GM20431 (cell line): Measurements from ENCODE around the gene NAV1.
"Not testable (repeated sequence)": the region's sequence is repeated elsewhere in the genome, so short reads cannot be mapped to it uniquely, and the experiment has no call there.

Experiments
- in situ Hi-C: fragments of 300-500 bp; cut with MseI, MboI; formaldehyde crosslinking; loops from one replicate; pipeline ENCODE4 v1.15.0; 2020; ENCODE audit warnings: low sequenced_read_pairs; ENCODE audit not compliant: unreplicated experiment

The NAV1 gene

GRCh38 chr1:201542309-201543035 is 3.5 kb downstream of the NAV1 start:
- in situ Hi-C loops, result no loop called here

DNA sequence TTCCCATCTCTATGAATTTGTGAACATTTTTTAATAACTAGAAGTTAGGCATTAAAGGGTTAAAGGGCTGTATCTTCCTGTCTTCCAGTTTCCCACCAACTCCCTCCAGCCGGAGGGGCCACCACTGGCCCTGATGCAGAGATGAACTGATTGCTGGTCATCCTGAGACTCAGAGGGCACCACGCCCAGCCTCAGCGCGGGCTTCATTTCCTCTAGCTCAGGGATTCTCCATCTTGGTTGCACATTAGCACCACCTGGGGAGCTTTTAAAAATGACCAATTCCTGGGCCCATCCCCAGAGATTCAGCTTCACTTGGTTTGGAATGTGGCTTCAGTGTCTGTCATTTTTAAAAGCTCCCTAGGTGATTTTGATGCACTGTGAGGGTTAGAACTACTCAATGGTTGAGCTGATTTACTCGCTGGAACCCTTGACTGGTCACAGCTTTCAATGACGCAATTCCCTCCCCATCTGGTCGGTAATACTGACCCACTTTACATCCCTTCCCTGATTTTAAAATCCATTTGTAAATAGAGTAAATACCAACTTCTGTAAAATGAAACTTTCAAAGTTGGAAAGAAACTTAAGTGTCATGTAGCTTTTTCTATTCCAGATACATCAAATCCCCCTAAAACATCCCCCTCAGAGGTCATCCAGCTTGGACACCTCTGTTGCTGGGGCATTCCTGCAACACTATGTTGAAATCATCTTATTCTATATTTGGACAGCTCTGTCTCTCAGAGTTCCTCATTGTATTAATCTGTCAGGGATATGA is 5.1 kb downstream of the NAV1 start:
- in situ Hi-C loops, result no loop called here

- in situ Hi-C loops, result no loop called here
Measured at GRCh38 chr1:201544710-201545109, 5.8 kb downstream of the NAV1 start.

GRCh38 chr1:201545851-201546492 is 7.0 kb downstream of the NAV1 start:
- in situ Hi-C loops, result no loop called here

- in situ Hi-C loops, result not testable (repeated sequence)
Measured at GRCh38 chr1:201549522-201549921, 10.6 kb downstream of the NAV1 start.

DNA sequence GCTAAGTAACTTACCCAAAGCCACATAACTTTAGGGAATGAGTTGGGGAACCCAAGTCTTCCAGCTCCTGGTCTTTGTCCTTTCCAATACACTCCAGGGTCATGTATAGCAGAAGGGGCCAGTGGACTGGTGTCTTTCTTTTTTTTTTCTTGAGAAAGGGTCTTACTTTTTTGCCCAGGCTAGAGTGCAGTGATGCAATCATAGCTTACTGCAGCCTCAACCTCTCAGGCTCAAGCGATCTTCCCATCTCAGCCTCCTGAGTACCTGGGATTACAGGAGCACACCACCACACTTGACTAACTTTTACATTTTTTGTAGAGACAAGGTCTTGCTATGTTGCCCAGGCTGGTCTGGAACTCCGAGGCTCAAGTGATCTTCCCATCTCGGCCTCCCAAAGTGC is 12.2 kb downstream of the NAV1 start:
- in situ Hi-C loops, result loop anchor here (25.0 kb wide), 1 partner anchor 236 kb away; no protein-coding TSS in a partner anchor

GRCh38 chr1:201551877-201552731 is 13.2 kb downstream of the NAV1 start:
- in situ Hi-C loops, result loop anchor here (25.0 kb wide), 1 partner anchor 235 kb away; no protein-coding TSS in a partner anchor

DNA sequence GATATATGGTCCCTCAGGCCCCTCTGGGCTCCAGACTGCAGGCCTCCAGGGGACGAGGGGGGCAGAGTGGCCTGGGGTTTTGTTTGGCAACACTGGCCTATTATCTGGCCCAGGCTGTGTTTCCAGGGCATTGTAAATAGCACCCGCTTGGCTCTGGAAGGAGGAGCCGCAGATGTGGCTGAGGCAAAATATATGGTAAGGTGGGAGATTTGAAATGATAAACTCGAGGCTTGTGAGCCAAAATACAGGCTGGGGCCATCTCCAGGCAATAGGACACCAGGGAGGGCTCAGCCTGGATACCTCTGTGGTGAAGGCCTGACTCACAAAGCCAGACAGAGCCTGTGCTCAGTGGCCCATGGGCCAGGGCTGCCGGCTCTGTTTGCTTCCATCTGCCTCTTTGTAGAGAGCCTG is 14.0 kb downstream of the NAV1 start:
- in situ Hi-C loops, result loop anchor here (25.0 kb wide), 1 partner anchor 234 kb away; no protein-coding TSS in a partner anchor

DNA sequence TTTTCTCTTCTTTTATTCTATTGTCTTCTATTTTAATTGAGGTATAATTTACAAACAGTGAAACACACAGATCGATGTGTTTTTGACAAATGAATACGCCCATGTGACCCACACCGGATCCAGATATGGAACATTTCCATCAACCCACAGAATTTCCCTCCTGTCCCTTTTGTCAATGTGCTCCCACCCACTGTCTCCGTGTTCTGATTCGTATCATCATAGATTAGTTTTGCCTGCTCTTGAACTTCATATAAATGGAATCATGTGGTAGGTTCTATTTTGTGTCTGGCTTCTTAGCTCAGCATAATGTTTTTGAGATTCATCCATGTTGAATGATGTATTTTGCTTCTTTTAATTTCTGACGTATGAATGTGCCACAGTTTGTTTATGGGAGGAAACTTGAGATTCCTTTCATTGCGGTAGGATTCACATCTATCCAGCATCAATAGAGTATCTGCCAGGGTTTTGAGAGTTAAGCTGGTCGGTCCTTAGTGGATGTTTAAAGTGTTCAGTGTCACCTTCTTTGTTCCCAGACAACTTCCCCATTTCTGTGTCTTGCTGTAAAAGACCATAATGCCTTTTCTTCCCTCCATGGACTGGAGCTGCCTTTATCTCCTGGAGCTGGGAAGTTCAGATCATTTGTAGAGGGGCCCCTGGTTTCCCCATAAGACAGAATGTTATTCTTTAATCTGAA is 14.7 kb downstream of the NAV1 start:
- in situ Hi-C loops, result loop anchor here (25.0 kb wide), 1 partner anchor 234 kb away; no protein-coding TSS in a partner anchor

DNA sequence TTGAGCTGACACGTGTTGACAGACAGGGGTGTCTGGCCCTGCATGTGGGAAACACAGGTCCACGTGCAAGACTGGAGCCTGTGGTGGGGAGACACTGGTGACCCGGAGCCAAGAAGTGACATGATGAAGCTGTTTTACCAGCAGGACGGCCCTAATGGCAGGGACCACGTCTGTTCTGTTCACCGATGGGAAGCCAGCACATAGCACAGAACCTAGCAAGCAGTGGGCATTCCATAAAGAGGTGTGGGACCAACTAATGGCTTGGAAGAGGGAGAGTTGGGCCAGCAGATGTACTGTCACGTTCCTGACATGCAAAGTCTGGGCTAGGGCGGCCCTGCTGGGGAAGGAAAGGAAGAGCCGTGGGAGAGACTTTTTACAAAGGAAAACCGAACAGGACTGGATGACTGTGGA is 15.3 kb downstream of the NAV1 start:
- in situ Hi-C loops, result loop anchor here (25.0 kb wide), 1 partner anchor 233 kb away; no protein-coding TSS in a partner anchor

DNA sequence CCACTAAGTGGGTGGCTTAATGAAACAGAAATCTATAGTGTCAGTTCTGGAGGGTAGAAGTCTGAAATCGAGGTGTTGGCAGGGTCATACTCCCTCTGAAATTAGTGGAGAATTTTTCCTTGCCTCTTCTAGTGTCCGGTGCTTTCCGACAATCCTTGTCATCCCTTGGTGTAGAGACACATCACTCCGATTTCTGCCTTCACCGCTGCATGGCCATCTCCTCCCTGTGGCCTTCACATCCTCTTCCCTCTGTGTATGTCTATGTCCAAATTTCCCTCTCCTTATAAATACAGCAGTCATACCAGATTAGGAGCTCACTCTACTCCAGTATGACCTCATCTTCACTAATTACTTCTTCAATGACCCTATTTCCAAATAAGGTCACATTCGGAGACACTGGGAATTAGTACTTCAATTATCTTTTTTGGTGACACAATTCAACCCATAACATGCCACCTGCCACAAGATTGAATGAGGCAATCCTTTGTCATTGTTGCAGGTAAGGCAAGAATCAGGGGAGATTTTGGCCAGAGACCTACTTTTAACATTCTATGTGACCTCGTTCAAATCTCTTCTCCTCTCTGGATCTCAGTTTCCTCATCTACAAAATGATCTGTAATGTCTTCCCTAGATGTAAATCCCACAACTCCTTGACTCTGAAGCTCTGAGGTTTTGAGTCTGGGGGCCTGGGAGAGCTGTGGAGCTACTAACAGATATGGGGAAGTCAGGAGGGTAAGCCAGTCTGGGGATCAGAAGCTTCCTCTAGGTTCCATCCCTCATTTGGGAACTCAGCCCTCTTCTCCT is 16.1 kb downstream of the NAV1 start:
- in situ Hi-C loops, result loop anchor here (25.0 kb wide), 1 partner anchor 232 kb away; no protein-coding TSS in a partner anchor

DNA sequence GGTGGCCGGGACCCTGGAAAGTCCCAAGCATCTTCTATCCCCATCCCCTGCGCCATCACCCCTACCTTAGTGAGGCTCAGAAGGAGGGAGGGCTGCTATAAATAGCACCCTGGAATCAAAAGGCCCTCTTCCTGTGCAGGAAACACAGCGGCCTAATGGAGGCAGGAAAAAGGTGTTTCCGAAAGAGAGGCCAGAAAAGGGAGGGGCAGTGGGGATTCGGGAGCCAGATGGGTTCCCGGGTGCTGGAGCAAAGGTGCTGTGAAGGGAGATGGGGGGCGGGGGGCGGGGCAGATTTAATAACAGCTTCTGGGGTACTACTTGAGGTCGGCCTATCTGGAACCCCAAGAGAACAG is 16.6 kb downstream of the NAV1 start:
- in situ Hi-C loops, result loop anchor here (25.0 kb wide), 1 partner anchor 232 kb away; no protein-coding TSS in a partner anchor

DNA sequence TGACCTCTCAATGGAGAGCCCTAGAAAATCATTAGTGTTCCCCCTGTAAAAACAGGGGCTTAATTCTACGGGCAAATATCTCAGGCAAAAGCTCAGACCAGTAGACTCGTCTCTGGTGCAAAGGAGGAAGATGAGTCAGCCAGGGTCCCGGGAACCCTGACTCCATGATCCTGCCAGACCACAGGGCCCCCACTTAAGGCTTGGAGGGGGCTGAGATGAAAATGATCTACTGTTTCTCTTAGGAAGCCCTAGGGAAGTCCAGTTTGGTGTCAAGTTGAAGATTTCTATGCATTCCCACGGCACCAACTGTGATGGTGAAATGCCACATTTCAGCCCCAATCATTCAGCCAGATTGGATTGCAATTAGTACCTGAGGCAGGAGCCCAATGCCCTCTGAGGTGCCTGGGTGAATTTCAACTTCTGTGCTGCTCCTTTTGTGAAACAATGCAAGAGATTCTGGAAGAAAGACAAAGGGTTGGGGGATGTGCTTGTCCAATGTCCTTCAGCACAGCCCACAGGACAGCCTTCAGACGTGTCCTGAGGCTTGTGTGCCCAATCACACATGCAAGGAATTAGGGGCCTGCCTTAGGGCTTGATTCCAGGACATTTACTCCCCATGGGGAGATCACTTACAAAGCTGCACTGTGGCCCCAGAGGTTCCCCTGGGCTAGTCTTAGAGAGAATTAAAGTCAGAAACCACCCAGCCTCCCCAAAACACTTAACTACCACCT is 18.1 kb downstream of the NAV1 start:
- in situ Hi-C loops, result loop anchor here (25.0 kb wide), 1 partner anchor 230 kb away; no protein-coding TSS in a partner anchor

DNA sequence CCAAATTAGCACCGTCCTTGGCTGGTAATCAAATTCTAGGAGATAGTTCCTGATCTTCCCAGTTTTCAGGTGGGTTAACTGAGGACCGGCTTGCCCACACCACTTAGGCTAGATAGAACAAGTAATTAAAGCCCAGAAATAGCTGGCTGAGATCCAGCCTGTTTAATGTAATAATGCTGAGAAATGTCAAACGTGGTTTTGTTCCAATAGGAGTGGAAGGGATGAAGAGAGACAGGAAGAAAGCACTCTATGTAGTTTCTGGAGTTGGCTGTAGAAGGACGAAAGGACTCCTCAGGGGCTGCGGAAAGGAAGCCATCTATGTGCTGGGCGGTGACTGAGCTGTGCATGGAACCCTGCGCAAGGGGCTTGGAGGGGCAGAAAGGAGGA is 18.6 kb downstream of the NAV1 start:
- in situ Hi-C loops, result loop anchor here (25.0 kb wide), 1 partner anchor 230 kb away; no protein-coding TSS in a partner anchor

- in situ Hi-C loops, result loop anchor here (10.0 to 25.0 kb wide), 2 partner anchors 135 to 228 kb away; no protein-coding TSS in a partner anchor
Measured at GRCh38 chr1:201559679-201560162, 20.8 kb downstream of the NAV1 start.

GRCh38 chr1:201560328-201561194 is 21.6 kb downstream of the NAV1 start:
- in situ Hi-C loops, result loop anchor here (10.0 to 25.0 kb wide), 2 partner anchors 134 to 227 kb away; no protein-coding TSS in a partner anchor
